ENCODE results near the gene BAIAP3. TPM values are rescaled to one million over a fixed set of nuclear protein-coding genes. Genes with fewer than 3 reads are reported as not detected.
A peak's percentile ranks its signal among the peaks of the same experiment; 100 is the strongest.

BAIAP3 gene
- polyA plus RNA-seq, 1 experiment, result 0.19 TPM

- POLR2A ChIA-PET, result no interaction called here
- no peak for DNase-seq (ENCODE audit: low read depth, low spot score)
- TF ChIP-seq CTCF (IDR thresholded peaks at IDR 0.05; ENCODE audit: low read depth, low read length), result no peak
- Histone ChIP-seq H3K27me3 (ENCODE audit: control insufficient read depth, insufficient read depth, low read length) (no peaks in the 10 kb centered on the region), H3K4me3 (ENCODE audit: low read depth, low read length) (no peak overlapping the region), H3K27ac (ENCODE audit: low read depth, low read length) (no peak overlapping the region), H3K9me3 (ENCODE audit: control insufficient read depth, insufficient read depth, low read length) (no peaks in the 10 kb centered on the region)
- CTCF ChIA-PET, result interaction anchor here (0.5 to 1.4 kb wide), 4 partner anchors 9 to 1123 kb away, joined by 3 to 10 read pairs (median 4); no protein-coding TSS in a partner anchor
Observed at GRCh38 chr16:1362807-1363206, 29.4 kb downstream of the BAIAP3 start.

- H3K27ac ChIP-seq (ENCODE audit: low read depth, low read length), result no peak overlapping the region
- no peaks in the 10 kb centered on the region for H3K27me3 ChIP-seq (ENCODE audit: control insufficient read depth, insufficient read depth, low read length)
- peak; percentile 69 for TF ChIP-seq CTCF (IDR thresholded peaks at IDR 0.05; ENCODE audit: low read depth, low read length)
- H3K9me3 ChIP-seq (ENCODE audit: control insufficient read depth, insufficient read depth, low read length), result no peaks in the 10 kb centered on the region
- ChIA-PET POLR2A (interaction anchor here (0.6 to 1.8 kb wide), 2 partner anchors 15 to 33 kb away, joined by 3 to 4 read pairs; no protein-coding TSS in a partner anchor), CTCF (interaction anchor here (0.5 to 2.4 kb wide), 6 partner anchors 10 to 1124 kb away, joined by 3 to 10 read pairs (median 4); no protein-coding TSS in a partner anchor)
- no peak for DNase-seq (ENCODE audit: low read depth, low spot score)
- H3K4me3 ChIP-seq (ENCODE audit: low read depth, low read length), result no peak overlapping the region
Observed at GRCh38 chr16:1363501-1364041, 30.1 kb downstream of the BAIAP3 start.

- Histone ChIP-seq H3K9me3 (ENCODE audit: control insufficient read depth, insufficient read depth, low read length) (no peaks in the 10 kb centered on the region), H3K27me3 (ENCODE audit: control insufficient read depth, insufficient read depth, low read length) (no peaks in the 10 kb centered on the region), H3K4me3 (ENCODE audit: low read depth, low read length) (no peak overlapping the region), H3K27ac (ENCODE audit: low read depth, low read length) (no peak overlapping the region)
- no peak for DNase-seq (ENCODE audit: low read depth, low spot score)
- POLR2A ChIA-PET, result interaction anchor here (1.8 kb wide), 1 partner anchor 14 kb away, joined by 4 read pairs; no protein-coding TSS in a partner anchor
- no peak for TF ChIP-seq CTCF (IDR thresholded peaks at IDR 0.05; ENCODE audit: low read depth, low read length)
- CTCF ChIA-PET, result interaction anchor here (1.1 to 2.4 kb wide), 2 partner anchors 14 to 176 kb away, joined by 4 to 10 read pairs; no protein-coding TSS in a partner anchor
Observed at GRCh38 chr16:1364510-1364909, 31.1 kb downstream of the BAIAP3 start.

- Histone ChIP-seq H3K27ac (ENCODE audit: low read depth, low read length) (no peak overlapping the region), H3K27me3 (ENCODE audit: control insufficient read depth, insufficient read depth, low read length) (no peaks in the 10 kb centered on the region), H3K4me3 (ENCODE audit: low read depth, low read length) (no peak overlapping the region), H3K9me3 (ENCODE audit: control insufficient read depth, insufficient read depth, low read length) (peaks cover 3% of the 10 kb centered on the region; the same call in 1 of the 2 replicates)
- POLR2A ChIA-PET, result no interaction called here
- CTCF ChIA-PET, result interaction anchor here (2.4 kb wide), 1 partner anchor 12 kb away, joined by 10 read pairs; no protein-coding TSS in a partner anchor
- no peak for TF ChIP-seq CTCF (IDR thresholded peaks at IDR 0.05; ENCODE audit: low read depth, low read length)
- DNase-seq (ENCODE audit: low read depth, low spot score), result no peak
Observed at GRCh38 chr16:1366060-1366711, 32.7 kb downstream of the BAIAP3 start.

GRCh38 chr16:1366712-1367299, 33.4 kb downstream of the BAIAP3 start:
- Histone ChIP-seq H3K4me3 (ENCODE audit: low read depth, low read length) (no peak overlapping the region), H3K27me3 (ENCODE audit: control insufficient read depth, insufficient read depth, low read length) (no peaks in the 10 kb centered on the region), H3K9me3 (ENCODE audit: control insufficient read depth, insufficient read depth, low read length) (peaks cover 3% of the 10 kb centered on the region; the same call in 1 of the 2 replicates), H3K27ac (ENCODE audit: low read depth, low read length) (no peak overlapping the region)
- no peak for DNase-seq (ENCODE audit: low read depth, low spot score)
- CTCF ChIA-PET, result no interaction called here
- no peak for TF ChIP-seq CTCF (IDR thresholded peaks at IDR 0.05; ENCODE audit: low read depth, low read length)
- POLR2A ChIA-PET, result no interaction called here
